Nephron progenitor cell (in vitro differentiated cells): ENCODE results near the gene SMARCA2.

ENCODE experiments used
- DNase-seq: peaks from one replicate; pipeline ENCODE4 v3.0.0; 2021
- H3K27ac Mint-ChIP-seq: 2 replicates; pipeline ENCODE4 v1.8.0; 2021; ENCODE audit warnings: mild to moderate bottlenecking, moderate library complexity, mixed read lengths
- H3K27me3 Mint-ChIP-seq: 2 replicates; pipeline ENCODE4 v1.8.0; 2021; ENCODE audit warnings: mild to moderate bottlenecking, low read depth, mixed read lengths; ENCODE audit not compliant: poor library complexity
- H3K36me3 Mint-ChIP-seq: 2 replicates; pipeline ENCODE4 v1.8.0; 2021; ENCODE audit warnings: low read depth, mixed read lengths
- H3K4me1 Mint-ChIP-seq: 2 replicates; pipeline ENCODE4 v1.8.0; 2021; ENCODE audit warnings: mixed read lengths
- H3K4me3 Mint-ChIP-seq: 2 replicates; pipeline ENCODE4 v1.8.0; 2021; ENCODE audit warnings: mild to moderate bottlenecking, moderate library complexity, mixed read lengths
- H3K9me3 Mint-ChIP-seq: 2 replicates; pipeline ENCODE4 v1.8.0; 2021; ENCODE audit warnings: mild to moderate bottlenecking, moderate library complexity, mixed read lengths
- TF ChIP-seq, protein P1 (sequence below): fragments of 200-600 bp; sonication (generic); IDR thresholded peaks from 2 replicates; pipeline ENCODE4 v1.5.0; 2021; ENCODE audit warnings: antibody characterized with exemption

SMARCA2 gene

GRCh38 chr9:2036844-2037243, 21.7 kb downstream of the SMARCA2 start:
- no peak overlapping the region for H3K27ac Mint-ChIP-seq
- H3K4me1 Mint-ChIP-seq: no peaks in the 10 kb centered on the region
- H3K4me3 Mint-ChIP-seq: no peak overlapping the region
- H3K27me3 Mint-ChIP-seq: peaks cover 3% of the 10 kb centered on the region
- TF ChIP-seq, protein P1, sequence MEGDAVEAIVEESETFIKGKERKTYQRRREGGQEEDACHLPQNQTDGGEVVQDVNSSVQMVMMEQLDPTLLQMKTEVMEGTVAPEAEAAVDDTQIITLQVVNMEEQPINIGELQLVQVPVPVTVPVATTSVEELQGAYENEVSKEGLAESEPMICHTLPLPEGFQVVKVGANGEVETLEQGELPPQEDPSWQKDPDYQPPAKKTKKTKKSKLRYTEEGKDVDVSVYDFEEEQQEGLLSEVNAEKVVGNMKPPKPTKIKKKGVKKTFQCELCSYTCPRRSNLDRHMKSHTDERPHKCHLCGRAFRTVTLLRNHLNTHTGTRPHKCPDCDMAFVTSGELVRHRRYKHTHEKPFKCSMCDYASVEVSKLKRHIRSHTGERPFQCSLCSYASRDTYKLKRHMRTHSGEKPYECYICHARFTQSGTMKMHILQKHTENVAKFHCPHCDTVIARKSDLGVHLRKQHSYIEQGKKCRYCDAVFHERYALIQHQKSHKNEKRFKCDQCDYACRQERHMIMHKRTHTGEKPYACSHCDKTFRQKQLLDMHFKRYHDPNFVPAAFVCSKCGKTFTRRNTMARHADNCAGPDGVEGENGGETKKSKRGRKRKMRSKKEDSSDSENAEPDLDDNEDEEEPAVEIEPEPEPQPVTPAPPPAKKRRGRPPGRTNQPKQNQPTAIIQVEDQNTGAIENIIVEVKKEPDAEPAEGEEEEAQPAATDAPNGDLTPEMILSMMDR: no peak
- no peaks in the 10 kb centered on the region for H3K9me3 Mint-ChIP-seq
- no peak for DNase-seq
- peaks cover 16% of the 10 kb centered on the region for H3K36me3 Mint-ChIP-seq

DNA sequence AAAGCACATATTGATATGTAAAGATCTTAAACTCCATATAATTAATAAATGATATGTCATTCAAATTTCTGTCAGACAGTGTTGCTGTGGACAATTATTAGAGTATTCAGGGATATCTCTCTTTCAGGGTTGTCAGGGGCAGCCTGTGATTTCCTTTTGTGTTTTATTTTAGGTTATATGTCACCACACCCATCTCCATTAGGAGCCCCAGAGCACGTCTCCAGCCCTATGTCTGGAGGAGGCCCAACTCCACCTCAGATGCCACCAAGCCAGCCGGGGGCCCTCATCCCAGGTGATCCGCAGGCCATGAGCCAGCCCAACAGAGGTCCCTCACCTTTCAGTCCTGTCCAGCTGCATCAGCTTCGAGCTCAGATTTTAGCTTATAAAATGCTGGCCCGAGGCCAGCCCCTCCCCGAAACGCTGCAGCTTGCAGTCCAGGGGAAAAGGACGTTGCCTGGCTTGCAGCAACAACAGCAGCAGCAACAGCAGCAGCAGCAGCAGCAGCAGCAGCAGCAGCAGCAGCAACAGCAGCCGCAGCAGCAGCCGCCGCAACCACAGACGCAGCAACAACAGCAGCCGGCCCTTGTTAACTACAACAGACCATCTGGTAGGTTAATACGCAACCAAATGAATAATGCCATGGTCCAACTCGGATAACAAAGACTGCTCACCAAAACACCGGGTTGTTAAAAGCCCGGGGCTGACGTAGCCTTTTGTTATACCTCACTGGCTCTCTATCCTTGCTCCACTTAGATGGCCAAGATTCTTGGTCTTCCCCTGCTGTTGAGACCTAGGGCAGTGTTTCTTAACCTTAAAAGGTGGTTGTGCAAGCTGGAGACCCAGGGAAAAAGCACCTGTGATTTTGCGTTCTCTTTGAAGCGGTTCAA, 24.4 kb downstream of the SMARCA2 start:
- Mint-ChIP-seq H3K4me3 (no peak overlapping the region), H3K36me3 (peaks cover 6% of the 10 kb centered on the region), H3K4me1 (no peaks in the 10 kb centered on the region), H3K27ac (no peak overlapping the region), H3K9me3 (no peaks in the 10 kb centered on the region), H3K27me3 (peaks cover 12% of the 10 kb centered on the region)
- TF ChIP-seq, protein P1: no peak
- no peak for DNase-seq

DNA sequence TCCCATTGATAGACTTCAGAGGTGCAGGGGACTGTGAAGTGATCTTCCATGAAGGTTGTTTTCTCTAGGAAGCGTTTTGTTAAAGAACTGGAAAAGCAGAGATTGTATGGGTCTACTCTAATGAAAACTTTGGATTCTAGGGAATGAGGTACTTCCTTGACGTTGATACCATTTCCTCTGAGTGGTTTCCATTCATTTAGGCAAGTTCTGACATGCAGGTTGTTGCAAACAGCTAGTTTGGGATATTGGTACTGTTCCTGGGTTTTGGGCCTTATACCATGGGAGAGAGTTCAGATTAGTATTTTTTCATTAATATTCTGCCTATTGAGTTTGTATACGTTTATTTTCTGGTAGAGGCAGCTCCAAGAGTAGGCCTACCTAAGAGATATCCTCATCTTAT, 25.7 kb downstream of the SMARCA2 start:
- peaks cover 5% of the 10 kb centered on the region for H3K36me3 Mint-ChIP-seq
- TF ChIP-seq, protein P1: no peak
- H3K4me3 Mint-ChIP-seq: no peak overlapping the region
- H3K27ac Mint-ChIP-seq: no peak overlapping the region
- H3K4me1 Mint-ChIP-seq: no peaks in the 10 kb centered on the region
- H3K9me3 Mint-ChIP-seq: no peaks in the 10 kb centered on the region
- H3K27me3 Mint-ChIP-seq: peaks cover 23% of the 10 kb centered on the region
- no peak for DNase-seq

DNA sequence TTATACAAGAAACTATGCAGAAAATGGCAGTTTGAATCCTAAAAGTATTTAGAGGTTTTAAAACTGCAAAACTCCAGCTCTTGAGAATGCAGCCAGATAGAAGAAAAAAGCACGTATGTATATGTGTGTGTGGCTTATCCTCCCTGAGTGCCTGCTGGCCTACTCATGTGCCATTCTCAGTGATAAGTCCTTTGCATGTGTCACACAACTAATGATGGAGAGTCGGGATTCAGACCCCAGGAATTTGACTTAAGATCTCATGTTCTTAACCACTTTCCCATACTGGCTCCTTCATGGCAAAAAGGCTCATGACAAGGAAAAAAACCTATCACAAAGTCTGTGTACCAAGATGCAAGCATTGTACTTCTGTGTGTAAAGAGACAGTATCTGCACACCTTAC, 26.6 kb downstream of the SMARCA2 start:
- no peak overlapping the region for H3K4me3 Mint-ChIP-seq
- DNase-seq: no peak
- H3K9me3 Mint-ChIP-seq: no peaks in the 10 kb centered on the region
- peaks cover 5% of the 10 kb centered on the region for H3K36me3 Mint-ChIP-seq
- H3K27ac Mint-ChIP-seq: no peak overlapping the region
- peaks cover 33% of the 10 kb centered on the region for H3K27me3 Mint-ChIP-seq
- no peaks in the 10 kb centered on the region for H3K4me1 Mint-ChIP-seq
- TF ChIP-seq, protein P1: no peak

DNA sequence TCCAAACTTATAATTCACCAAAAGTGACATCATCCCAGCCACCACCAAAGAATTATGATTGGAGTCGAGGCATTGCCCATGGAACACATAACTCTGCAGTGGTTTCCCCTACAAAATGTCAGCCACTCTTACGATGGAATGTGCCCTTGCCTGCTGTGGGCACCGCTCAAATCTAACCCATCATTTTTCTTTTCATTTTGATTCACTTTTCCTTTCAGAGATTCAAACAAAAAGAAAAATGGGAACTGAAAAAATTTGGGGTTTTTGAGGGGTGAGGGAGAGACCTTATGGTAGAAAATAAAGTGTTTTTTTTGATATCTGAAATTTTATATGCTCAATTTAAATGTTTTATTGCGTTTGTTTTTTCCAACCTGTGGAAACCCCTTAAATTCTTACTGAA, 28.1 kb downstream of the SMARCA2 start:
- H3K4me1 Mint-ChIP-seq: peaks cover 7% of the 10 kb centered on the region
- H3K36me3 Mint-ChIP-seq: peaks cover 5% of the 10 kb centered on the region
- TF ChIP-seq, protein P1: no peak
- peaks cover 48% of the 10 kb centered on the region for H3K27me3 Mint-ChIP-seq
- DNase-seq: no peak
- no peak overlapping the region for H3K27ac Mint-ChIP-seq
- no peak overlapping the region for H3K4me3 Mint-ChIP-seq
- no peaks in the 10 kb centered on the region for H3K9me3 Mint-ChIP-seq
